ENCODE measurements around the gene ZNF24.

DNA sequence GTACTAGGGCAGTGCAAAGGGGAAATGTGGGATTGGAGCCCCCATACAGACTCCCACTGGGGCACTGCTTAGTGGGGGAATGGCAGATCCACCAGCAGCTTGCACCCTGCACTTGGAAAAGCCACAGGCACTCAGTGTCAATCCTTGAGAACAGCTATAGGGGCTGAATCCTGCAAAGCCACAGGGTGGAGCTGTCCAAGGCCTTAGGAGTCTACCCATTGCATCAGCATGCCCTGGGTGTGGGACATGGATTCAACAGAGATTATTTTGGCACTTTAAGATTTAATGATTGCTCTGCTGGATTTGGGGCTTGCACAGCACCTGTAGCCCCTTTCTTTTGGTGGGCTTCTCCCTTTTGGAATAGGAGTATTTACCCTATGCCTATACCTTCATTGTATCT is 8.6 kb upstream of the ZNF24 start:
- TF ChIP-seq POLR2A (IDR thresholded peaks at IDR 0.05; ENCODE audit: low read depth, low read length) (no peak), EZH2 (IDR thresholded peaks at IDR 0.05; ENCODE audit: borderline replicate concordance, control insufficient read depth, low read depth, low read length) (no peak), MYC (IDR thresholded peaks at IDR 0.05; ENCODE audit: insufficient read depth, insufficient read length, insufficient replicate concordance, low read length, severe bottlenecking) (no peak), CHD1 (IDR thresholded peaks at IDR 0.05; ENCODE audit: low read depth, low read length) (no peak), NFXL1 (IDR thresholded peaks at IDR 0.05; ENCODE audit: borderline replicate concordance) (no peak), YY1 (IDR thresholded peaks at IDR 0.05; ENCODE audit: low read depth, low read length) (no peak), SMC3 (IDR thresholded peaks at IDR 0.05; ENCODE audit: borderline replicate concordance, low read length) (no peak), FOXM1 (IDR thresholded peaks at IDR 0.05; ENCODE audit: low read depth, low read length) (no peak), SP1 (IDR thresholded peaks at IDR 0.05; ENCODE audit: low read depth, low read length) (no peak)
- TF ChIP-seq, protein P1, sequence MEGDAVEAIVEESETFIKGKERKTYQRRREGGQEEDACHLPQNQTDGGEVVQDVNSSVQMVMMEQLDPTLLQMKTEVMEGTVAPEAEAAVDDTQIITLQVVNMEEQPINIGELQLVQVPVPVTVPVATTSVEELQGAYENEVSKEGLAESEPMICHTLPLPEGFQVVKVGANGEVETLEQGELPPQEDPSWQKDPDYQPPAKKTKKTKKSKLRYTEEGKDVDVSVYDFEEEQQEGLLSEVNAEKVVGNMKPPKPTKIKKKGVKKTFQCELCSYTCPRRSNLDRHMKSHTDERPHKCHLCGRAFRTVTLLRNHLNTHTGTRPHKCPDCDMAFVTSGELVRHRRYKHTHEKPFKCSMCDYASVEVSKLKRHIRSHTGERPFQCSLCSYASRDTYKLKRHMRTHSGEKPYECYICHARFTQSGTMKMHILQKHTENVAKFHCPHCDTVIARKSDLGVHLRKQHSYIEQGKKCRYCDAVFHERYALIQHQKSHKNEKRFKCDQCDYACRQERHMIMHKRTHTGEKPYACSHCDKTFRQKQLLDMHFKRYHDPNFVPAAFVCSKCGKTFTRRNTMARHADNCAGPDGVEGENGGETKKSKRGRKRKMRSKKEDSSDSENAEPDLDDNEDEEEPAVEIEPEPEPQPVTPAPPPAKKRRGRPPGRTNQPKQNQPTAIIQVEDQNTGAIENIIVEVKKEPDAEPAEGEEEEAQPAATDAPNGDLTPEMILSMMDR (IDR thresholded peaks at IDR 0.05 in 2 of 3, conservative IDR thresholded peaks at IDR 0.05 in 1 of 3; ENCODE audit: control insufficient read depth in 2 of 3, extremely low read depth in 1 of 3, insufficient read depth in 1 of 3, low read depth in 3 of 3, low read length in 3 of 3) = no peak
- TF ChIP-seq, protein P2, sequence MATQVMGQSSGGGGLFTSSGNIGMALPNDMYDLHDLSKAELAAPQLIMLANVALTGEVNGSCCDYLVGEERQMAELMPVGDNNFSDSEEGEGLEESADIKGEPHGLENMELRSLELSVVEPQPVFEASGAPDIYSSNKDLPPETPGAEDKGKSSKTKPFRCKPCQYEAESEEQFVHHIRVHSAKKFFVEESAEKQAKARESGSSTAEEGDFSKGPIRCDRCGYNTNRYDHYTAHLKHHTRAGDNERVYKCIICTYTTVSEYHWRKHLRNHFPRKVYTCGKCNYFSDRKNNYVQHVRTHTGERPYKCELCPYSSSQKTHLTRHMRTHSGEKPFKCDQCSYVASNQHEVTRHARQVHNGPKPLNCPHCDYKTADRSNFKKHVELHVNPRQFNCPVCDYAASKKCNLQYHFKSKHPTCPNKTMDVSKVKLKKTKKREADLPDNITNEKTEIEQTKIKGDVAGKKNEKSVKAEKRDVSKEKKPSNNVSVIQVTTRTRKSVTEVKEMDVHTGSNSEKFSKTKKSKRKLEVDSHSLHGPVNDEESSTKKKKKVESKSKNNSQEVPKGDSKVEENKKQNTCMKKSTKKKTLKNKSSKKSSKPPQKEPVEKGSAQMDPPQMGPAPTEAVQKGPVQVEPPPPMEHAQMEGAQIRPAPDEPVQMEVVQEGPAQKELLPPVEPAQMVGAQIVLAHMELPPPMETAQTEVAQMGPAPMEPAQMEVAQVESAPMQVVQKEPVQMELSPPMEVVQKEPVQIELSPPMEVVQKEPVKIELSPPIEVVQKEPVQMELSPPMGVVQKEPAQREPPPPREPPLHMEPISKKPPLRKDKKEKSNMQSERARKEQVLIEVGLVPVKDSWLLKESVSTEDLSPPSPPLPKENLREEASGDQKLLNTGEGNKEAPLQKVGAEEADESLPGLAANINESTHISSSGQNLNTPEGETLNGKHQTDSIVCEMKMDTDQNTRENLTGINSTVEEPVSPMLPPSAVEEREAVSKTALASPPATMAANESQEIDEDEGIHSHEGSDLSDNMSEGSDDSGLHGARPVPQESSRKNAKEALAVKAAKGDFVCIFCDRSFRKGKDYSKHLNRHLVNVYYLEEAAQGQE (IDR thresholded peaks at IDR 0.05; ENCODE audit: low read depth, low read length) = no peak
